Activated CD8-positive, alpha-beta memory T cell treated with anti-CD3 and anti-CD28 coated beads for 24 hours (primary cell): ENCODE results near the gene SLC13A2.

ENCODE experiments used
- DNase-seq: peaks from one replicate; pipeline ENCODE4 v3.0.0-alpha.2; 2020

SLC13A2 gene

DNA sequence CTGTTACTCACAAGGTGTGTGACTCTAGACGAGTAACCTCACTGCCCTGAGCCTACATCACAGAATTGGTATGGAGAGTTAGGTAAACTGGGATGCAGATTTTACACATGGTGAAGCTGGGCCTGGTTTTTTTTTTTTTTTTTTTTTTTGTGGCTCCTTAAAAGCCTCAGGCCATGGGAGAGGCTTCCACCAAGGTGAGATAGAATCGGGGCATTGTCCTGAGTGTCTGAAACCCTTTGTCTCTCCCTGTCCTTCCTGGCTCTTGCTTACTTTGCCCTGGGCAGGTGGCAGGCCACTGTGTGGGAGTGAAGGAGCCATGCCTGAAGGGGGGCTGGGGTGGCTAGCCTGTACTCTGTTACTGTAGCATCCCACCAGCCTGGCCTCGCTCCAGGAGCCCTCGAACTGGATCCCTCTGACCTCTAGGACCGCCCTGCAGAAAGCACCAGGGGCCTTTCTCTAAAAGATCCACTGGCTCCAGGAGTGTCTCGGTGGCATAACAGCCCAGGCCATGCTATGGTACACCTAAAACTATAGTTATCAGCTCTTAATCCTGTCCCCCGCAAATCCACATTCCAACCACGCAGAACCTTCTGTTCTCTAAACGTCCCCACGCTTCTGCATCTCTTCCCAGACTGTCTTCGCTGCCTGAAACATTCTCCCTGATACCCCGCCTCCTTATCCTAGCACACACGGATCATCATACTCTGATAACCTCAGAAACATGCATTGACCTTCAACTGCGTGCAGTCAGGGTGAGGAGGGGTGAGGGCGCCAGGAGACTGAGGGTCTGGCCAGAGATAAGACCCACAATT, 1.7 kb upstream of the SLC13A2 start:
- DNase-seq = no peak

GRCh38 chr17:28472871-28473497, 460 bp upstream of the SLC13A2 start:
- no peak for DNase-seq

GRCh38 chr17:28474111-28474531, 677 bp downstream of the SLC13A2 start:
- DNase-seq = no peak

- DNase-seq = no peak
Observed at GRCh38 chr17:28475151-28475900, 1.9 kb downstream of the SLC13A2 start.

DNA sequence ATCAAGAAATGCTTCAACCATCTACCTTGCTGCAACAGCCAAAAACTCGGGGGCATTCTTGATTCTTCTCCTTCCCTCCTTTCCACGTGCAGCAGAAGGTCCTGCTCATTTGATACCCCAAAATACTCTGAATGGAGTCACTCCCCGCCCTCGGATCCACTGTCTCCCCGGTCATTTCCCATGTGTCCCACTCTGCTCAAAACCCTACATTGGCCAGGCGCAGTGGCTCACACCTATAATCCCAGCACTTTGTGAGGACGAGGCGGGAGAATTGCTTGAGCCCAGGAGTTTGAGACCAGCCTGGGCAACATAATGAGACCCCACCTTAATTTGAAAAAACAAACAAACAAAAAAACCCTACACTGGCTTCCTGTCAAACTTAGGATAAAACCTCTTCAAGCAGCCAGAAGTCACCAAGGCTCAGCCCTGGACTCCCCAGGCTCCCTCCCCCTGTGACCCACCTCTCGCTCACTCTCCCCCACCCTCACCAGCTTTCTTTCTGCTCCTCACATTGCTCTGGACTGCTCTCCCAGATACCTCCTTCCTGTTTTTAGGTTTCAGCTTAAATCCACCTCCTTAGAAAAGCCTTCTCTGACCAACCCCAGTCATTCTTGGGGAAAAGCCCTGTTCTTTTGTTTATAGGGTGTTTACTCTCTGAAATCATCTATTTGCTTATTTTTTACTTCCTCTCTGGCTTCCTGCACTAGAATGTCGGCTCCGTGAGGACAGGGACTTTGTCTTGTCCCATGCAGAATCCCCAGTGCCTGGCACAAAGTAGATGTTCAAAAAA, 2.8 kb downstream of the SLC13A2 start:
- no peak for DNase-seq

DNA sequence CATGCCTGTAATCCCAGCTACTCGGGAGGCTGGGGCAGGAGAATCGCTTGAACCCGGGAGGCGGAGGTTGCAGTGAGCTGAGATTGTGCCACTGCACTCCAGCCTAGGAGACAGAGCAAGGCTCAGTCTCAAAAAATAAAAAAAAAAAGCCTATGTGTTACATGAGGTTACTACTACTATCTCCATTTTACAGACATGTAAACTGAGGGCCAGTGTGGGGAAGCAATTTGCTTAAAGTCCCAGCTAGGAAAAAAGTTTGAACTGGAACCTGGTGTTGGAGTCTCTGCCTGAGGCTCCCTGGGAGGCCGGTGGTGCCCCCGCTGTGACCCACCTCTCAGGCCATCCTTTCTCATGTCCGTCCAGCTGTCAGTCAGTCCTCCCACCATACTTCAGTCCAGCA, 4.5 kb downstream of the SLC13A2 start:
- no peak for DNase-seq

DNA sequence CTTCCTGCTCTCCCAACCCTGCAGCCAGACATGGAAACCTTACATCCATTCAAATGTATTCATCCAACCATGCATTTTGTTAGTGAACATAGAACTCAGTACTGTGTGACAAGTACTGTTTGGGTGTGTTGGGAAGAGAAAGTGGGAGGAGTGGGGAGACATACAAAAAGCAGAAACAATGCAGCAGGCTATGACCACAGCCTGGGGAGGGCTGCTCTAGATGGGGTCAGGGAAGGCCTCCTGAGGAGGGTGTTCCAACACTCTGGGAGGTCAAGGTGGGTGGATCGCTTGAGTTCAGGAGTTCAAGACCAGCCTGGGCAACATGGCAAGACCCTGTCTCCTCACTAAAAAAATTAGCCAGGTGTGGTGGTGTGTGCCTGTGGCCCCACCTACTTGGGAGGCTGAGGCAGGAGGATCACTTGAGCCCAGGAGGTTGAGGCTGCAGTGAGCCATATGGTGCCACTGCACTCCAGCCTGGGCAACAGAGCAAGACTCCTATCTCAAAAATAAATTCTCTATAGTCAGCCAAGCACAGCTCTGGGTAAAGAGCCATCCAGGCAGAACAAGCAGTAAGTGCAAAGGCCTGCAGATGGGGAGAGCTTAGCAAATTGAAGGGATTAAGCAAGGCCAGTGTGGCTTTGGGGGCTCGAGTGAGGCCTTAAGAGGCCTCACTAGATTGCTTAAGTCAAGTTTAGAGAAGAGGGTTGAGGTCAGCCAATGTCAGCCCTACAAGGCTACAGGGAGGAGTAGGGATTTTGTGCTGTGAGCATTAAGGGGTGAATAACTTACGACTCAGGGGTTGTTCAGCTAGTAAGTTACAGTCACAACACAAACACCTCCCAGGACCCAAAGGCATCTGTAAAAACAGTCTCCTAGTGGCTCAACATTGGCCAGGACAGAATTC, 5.5 kb downstream of the SLC13A2 start:
- no peak for DNase-seq

DNA sequence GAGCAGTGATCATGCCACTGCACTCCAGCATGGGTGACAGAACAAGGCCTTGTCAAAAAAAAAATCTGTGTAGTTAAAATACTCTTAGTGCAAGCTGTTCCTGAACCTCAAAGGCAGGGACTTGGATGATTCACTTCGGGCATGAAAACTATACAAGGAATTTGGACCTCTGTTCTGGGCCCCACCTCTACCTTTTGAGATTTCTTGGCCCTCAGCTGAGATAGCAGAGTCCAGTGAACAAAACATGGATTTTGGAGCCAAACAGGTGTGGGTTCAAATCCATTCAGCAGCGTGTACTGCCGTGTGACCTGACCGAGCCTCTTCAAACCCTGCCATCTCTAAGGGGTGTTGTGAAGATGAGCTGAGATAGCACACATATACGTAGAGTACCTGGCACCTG, 6.8 kb downstream of the SLC13A2 start:
- DNase-seq = no peak

DNA sequence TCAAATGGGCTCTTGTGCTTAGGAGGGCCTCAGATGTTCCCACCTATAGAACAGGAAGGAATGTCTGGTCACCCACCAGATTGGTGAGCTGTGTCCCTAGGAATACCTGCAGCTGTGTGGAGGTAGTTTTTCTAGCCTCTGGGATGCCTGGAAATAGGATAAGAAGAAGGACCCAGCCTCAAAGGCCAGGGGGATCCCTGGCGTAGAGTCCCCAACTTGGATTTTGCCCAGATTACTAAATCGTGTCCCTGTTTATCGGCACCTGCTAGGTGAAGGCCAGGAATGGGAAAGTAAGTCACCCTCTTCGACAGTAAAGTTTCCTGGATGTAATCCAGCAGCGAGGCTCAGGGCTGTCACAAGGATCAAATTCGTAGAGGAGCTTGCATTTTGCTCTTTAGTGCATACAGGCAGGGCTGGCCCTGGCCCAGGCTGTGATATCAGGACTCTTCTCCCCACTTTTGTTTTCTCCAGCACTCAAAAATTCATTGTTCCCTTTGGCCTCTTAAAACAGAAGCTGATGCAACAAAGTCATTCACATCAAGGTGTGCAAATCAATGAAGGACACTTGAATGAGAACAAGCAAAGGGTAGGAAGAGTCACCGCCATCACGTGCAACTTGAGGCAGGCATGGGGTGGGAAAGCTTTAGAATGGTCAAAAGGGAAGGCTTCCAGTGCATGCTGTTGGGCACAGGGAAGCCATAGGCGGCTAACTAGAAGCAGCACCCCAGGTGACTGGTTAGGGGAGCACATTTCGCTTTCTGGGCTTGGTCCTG, 7.5 kb downstream of the SLC13A2 start:
- DNase-seq = no peak

DNA sequence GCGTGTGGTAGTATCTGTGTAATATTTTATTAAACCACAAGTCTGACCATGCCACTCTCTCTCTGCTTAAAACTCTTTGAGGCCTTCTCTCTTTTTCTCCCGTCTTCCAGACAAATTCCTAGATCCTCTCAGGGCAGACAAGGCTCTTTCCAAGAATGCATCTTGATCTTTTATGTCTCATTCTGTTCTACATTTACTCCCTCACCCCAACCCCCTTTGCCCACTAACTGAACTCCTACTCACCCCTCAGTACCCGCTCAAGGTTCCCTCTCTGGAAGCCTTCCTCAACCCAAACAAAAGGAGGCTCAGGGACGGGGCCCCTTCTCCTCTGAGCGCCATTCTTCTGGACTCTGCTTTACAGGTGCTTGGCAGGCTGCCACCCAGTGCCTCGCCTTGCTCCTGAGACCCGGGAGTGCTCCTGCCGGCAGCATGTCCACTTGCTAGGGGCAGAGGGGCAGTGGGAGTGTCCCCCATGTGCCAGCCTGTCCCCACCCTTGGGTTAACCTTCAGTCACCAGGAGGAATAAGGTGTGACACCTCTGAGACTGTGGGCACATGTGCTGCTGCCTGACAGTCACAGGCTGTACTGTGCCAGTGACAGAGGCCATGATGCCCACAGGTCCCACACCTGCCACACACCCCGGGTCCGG, 9.2 kb downstream of the SLC13A2 start:
- DNase-seq = no peak

- DNase-seq = no peak
Observed at GRCh38 chr17:28484296-28484695, 10.9 kb downstream of the SLC13A2 start.

- DNase-seq = no peak
Observed at GRCh38 chr17:28485049-28485448, 11.6 kb downstream of the SLC13A2 start.

- no peak for DNase-seq
Observed at GRCh38 chr17:28487881-28488532, 14.6 kb downstream of the SLC13A2 start.

DNA sequence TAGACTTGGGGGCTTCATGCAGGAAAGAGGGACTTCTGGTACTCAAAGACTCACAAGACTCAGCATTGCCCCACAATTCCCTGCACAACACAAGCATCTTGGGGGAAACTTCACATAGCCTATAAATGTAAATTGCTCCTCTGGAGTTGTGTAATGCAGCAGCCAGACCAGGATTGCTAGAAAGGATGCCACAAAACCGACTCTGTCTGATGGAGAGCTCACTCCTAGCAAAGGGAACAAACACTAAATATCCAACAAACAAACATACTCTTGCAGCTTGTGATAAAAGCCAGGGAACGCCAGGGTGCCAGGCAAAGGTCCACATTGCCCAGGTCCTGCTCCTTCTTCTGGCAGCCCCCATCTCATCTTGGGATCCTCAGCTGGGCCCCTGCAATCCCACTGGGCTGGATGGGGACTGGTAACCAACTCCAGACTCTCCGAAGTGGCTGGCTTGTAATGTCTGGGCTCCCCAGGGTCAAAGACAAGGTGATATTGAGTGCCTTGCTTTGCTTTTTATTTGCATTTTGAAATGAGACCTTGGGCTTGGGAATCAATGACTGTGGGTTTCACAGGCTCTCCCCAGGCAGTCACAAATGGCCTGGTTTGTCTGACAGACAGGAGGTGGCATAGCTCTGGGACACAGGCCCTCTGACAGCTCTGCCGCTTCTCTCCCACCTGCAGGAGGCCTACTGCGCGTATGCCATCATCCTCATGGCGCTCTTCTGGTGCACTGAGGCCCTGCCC, 15.3 kb downstream of the SLC13A2 start:
- no peak for DNase-seq

DNA sequence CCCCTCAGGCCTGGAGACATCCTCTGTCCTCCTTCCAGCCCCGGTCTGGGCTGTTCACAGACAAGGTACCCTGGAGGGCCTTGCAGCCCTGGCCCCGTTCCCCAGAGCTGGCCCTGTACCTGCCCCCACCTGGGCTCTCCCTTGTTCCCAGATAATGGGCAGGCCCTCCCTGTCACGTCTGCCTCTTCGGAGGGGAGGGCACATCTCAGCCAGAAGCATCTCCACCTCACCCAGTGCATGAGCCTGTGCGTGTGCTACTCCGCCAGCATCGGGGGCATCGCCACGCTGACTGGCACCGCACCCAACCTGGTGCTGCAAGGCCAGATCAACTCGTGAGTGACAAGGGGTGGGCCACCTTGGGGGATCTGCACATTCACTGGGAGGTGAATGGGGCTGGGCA, 17.8 kb downstream of the SLC13A2 start:
- DNase-seq = no peak

- DNase-seq = no peak
Observed at GRCh38 chr17:28491860-28492259, 18.4 kb downstream of the SLC13A2 start.

DNA sequence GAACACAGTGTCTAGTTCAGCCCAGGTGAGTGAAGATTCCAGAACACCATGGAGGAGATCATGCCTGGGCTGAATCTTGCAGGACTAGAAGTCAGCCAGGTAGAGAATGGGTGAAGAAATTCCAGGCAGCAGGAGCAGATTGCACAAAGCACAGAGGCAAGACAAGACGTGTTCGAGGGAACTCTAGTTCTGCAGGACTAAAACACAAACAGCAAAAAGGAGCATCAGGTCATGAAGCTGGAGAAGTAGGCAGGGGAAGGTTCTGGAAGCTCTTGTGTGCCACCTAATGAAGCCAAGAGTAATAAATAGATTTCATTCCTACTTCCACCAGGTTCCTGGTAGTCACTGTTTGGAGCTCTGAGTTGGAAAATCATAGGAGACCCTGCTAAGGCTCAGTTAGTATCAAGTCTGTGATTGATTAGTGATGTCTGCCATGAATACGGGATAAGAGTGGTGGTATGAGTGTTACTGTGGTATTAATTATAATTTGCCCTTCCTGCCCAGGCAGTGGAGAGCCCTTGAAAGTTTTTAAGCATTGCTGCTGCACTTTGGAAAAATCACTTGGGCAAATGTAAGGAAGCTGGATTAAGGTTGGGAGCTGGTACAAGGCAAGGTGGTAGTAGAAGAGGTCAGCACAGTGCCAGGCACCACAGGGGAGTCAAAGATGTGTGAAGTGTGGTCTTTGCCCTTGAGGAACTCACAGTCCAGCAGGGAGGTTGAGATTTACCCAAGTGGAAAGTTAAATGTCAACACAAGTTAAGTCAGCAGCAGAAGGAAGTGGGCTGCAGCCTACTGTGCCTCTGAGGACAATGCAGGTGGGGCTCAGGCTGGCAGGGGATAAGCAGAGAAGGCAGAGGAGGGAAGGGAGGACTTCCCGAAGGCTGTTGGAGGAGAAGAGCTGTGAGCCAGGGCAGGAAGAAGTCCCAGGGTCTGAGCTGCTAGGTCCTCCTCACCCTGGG, 19.2 kb downstream of the SLC13A2 start:
- no peak for DNase-seq

- DNase-seq = no peak
Observed at GRCh38 chr17:28493460-28493859, 20.0 kb downstream of the SLC13A2 start.
